Measurements from ENCODE around the gene CNMD. TPM values are rescaled to one million over a fixed set of nuclear protein-coding genes. Genes with fewer than 3 reads are reported as not detected.

Gene CNMD
- total and polyA plus RNA-seq, 2 of the 4 experiments (the other 2 are of a cell fraction) = not detected

GRCh38 chr13:52751196-52751595, 11.6 kb upstream of the CNMD start:
- H2BK15ac ChIP-seq (ENCODE audit: low read depth, low read length) = no peak overlapping the region
- POLR2A ChIA-PET (ENCODE audit: unreplicated experiment) = no interaction called here
- TF ChIP-seq RFX5 (IDR thresholded peaks at IDR 0.05; ENCODE audit: low read depth, low read length) (no peak), RAD21 (IDR thresholded peaks at IDR 0.05; ENCODE audit: low read length) (no peak), BHLHE40 (IDR thresholded peaks at IDR 0.05; ENCODE audit: low read depth, low read length) (no peak), ELK1 (IDR thresholded peaks at IDR 0.05; ENCODE audit: borderline replicate concordance, low read depth, low read length) (no peak), NFE2L2 (IDR thresholded peaks at IDR 0.05; ENCODE audit: low read depth, low read length) (no peak), POLR2A (IDR thresholded peaks at IDR 0.05; ENCODE audit: low read depth, low read length) (no peak), MXI1 (IDR thresholded peaks at IDR 0.05; ENCODE audit: borderline replicate concordance, low read depth, low read length) (no peak), CEBPB (IDR thresholded peaks at IDR 0.05; ENCODE audit: low read depth, low read length) (no peak)
- H2BK20ac ChIP-seq (ENCODE audit: low read depth, low read length) = no peak overlapping the region
- no peaks in the 10 kb centered on the region for H3K9me3 ChIP-seq (ENCODE audit: control insufficient read depth, insufficient read depth, low read length)
- no peak overlapping the region for H3K56ac ChIP-seq (ENCODE audit: extremely low read depth, insufficient read depth, low read length)
- H3K4me1 ChIP-seq (ENCODE audit: control insufficient read depth, insufficient read depth, low read length) = no peaks in the 10 kb centered on the region
- no TSS peak for BruUV-seq (replicated peaks)
- H2AK9ac ChIP-seq (replicated peaks; ENCODE audit: low read depth, low read length, poor library complexity) = no peak overlapping the region
- no peak overlapping the region for H3K9ac ChIP-seq (ENCODE audit: low read depth, low read length)
- no peaks in the 10 kb centered on the region for H3K9me1 ChIP-seq (ENCODE audit: insufficient read depth, low read length)
- no peaks in the 10 kb centered on the region for H3K36me3 ChIP-seq (ENCODE audit: control insufficient read depth, insufficient read depth, low read length)
- no peak overlapping the region for H3K18ac ChIP-seq (ENCODE audit: low read depth, low read length)
- CTCF ChIA-PET = no interaction called here
- H2BK120ac ChIP-seq (ENCODE audit: low read depth, low read length) = no peak overlapping the region
- H3K79me1 ChIP-seq (ENCODE audit: low read depth in 1 of 2, low read length in 2 of 2) = no peaks in the 10 kb centered on the region
- no peak overlapping the region for H3K27ac ChIP-seq (ENCODE audit: insufficient read depth, low read length)
- no peaks in the 10 kb centered on the region for H3K27me3 ChIP-seq (ENCODE audit: control insufficient read depth, insufficient read depth, low read length)
- no peak overlapping the region for H3K4me2 ChIP-seq (ENCODE audit: low read depth, low read length)
- intact Hi-C loops (cut with micrococcal nuclease) (no loop called here), in situ Hi-C loops (cut with MboI; ENCODE audit: low sequenced_read_pairs) (no loop called here), dilution Hi-C loops (cut with HindIII; ENCODE audit: low sequenced_read_pairs, unreplicated experiment) (no loop called here)
- no peak overlapping the region for H3K4me3 ChIP-seq (ENCODE audit: insufficient read depth, low read depth, low read length)
- no peak overlapping the region for H3K23ac ChIP-seq (ENCODE audit: low read depth, low read length)
- H2AK5ac ChIP-seq (ENCODE audit: low read depth, low read length) = no peak overlapping the region
- H4K8ac ChIP-seq (ENCODE audit: low read depth in 2 of 2, low read length in 2 of 2) = no peak overlapping the region
- H4K5ac ChIP-seq (ENCODE audit: low read depth, low read length) = no peak overlapping the region
- no peak overlapping the region for H2AFZ ChIP-seq (replicated peaks; ENCODE audit: low read length, poor library complexity)
- H3K4ac ChIP-seq (ENCODE audit: low read depth, low read length) = no peak overlapping the region
- no peak for ATAC-seq (ENCODE audit: low read depth)
- DNase-seq = no peak
- H4K20me1 ChIP-seq (ENCODE audit: insufficient read depth, low read length) = no peaks in the 10 kb centered on the region
- no peak overlapping the region for H3K14ac ChIP-seq (replicated peaks; ENCODE audit: low read depth, low read length)
- no peak overlapping the region for H2BK5ac ChIP-seq (ENCODE audit: low read depth, low read length, poor library complexity, severe bottlenecking)
- H4K91ac ChIP-seq (ENCODE audit: insufficient read depth, low read depth, low read length) = no peak overlapping the region
- 60% methylated on average over 3 of the region's 5 CpGs; no CpG with 5 or more reads in 1 of the 2 experiments for WGBS, 2 experiments (ENCODE audit: extremely low coverage in 2 of 2, insufficient read length in 1 of 2)
